Activated effector memory CD4-positive, alpha-beta T cell treated with anti-CD3 and anti-CD28 coated beads, Interleukin-2, amount 50 U/mL, for 16 hours (primary cell): Measurements from ENCODE around the gene LCN10.

ENCODE experiments used
- DNase-seq: peaks from one replicate; pipeline ENCODE4 v3.0.0-alpha.2; 2020

LCN10 gene

DNA sequence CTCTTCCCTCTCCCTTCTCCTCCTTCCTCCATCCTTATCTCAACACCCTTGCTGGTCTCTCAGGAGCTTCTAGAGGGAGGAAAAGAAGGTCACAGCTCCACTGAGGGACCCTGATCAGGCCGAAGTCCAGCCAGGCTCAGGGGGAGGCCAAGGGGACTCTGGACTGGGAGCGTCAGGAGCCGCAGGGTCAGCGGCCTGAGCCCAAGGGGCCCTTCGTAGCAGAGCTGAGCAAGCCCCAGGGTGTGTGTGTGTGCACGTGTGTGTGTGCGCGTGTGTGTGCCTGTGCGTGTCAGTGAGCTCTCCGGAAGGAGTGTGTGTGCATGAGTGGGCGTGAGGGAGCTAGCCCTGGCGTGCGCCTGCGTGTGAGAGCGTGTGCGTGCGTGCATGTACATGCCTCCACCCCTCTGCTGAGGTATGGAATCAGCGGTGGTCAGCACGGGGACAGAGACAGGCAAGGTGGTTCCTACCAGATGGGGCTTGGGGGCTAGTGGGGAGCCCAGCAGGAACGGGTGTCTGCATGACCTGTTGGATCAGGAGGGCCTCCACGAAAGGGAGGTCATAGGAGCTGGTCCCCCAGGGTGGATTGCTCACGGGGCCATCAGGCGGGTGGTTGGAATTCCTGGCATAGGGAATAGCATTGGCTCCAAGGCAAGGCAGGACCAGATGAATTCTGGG is 45.5 kb downstream of the LCN10 start:
- DNase-seq: no peak

DNA sequence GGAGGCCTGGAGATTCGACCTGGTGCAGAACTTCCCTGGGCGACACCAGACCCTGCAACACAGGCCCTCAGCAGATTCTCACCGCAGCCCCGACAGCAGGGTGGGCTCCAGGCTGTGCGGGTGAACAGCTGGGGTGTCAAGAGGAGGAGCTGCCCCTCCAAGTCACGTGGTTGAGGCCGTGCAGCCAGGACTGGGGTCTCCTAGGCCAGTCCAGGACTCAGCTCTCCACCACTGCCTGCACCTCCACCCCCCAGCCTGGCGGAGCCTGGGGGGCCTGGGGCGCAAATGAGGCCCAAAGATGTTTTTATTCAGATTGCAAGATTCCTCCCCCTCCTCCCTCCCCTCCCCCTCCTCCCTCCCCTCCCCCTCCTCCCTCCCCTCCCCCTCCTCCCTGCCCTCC is 46.2 kb downstream of the LCN10 start:
- no peak for DNase-seq

DNA sequence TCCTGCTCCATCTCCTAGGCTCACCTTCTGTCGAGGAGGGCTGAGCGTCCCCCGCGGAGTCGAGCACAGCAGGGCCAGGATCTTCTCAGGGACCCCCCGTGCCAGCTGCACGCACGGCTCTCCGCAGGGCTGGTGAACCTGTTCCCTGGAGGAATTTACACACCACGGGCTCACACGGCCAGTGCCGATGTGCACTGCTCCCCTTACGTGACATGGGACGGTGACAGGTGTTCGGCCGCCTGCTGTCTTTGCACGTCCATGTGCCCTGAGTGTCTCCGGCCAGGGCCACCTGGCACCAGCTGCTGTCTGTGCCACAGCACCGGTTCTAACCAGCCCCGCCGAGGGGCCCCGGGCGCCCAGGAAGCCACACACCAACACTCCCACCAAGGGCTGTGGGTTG is 46.8 kb downstream of the LCN10 start:
- no peak for DNase-seq

DNA sequence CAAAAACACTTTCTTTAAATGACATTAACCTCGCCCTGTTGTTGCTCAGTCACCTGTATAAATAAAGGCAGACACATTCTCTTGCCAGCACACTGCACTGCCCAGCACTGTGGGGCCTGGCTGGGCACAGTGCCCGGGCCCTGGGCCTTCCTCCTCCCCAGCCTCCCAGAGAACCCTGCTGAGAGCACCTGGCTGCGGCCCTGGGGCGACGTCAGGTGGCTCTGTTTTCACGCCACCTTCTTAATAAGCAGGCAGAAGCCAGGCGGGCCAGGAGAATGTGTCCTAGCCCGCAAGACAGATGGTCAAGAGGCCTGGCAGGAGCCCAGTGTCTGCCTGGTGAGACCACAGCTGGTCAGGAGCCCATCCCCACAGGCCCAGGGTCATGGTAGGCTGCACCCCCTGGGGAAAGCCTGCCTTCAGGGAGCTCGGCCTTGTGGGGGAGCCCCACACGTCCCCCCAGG is 47.3 kb downstream of the LCN10 start:
- DNase-seq: no peak

DNA sequence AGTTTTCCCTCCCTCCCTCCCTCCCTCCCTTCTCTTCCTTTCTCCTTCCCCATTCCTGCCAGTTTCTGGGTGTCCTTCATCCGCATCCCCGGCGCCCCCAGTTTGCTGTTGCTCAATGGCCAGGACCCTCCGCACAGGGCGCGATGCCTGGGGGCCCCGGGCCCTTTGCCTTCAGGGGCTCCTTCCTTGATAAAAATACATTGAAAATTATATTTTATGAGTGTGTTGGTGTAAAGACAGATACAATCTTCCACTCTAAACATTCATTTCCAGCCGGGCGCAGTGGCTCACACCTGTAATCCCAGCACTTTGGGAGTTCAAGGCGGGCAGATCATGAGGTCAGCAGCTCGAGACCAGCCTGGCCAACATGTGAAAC is 47.9 kb downstream of the LCN10 start:
- DNase-seq: no peak

DNA sequence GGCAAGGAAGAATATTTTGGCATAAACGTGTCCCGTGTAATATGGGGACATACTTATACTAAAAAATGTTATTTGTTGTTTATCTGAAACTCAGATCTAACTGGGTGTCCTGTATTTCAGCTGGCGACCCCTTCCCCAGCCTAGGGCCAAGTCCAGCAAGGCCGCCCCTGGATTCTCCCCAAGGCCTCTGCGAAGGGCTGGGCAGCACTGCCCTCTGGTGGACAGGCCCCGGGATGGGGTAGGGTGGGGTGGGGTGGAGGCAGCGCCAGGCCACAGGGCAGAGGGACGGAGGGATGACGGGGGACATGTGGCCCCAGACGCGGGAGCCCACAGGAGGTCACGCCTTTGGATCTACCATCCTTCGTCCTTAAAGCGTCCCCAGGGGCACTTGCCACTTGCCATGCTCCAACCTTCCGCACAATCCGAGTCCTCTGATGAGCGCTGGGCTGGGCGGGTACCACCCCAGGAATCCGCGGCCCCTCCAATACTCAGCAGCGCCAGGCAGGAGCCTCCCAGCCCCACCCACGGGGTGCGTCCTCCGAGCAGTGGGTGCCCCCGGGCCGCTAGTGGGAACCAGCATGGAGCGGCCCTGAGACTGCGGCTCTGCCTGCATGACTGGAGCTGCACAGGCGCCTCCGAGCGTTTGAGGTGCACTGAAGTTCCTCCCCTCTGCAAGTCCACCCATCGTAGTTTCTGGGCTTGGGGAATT is 48.4 kb downstream of the LCN10 start:
- no peak for DNase-seq

DNA sequence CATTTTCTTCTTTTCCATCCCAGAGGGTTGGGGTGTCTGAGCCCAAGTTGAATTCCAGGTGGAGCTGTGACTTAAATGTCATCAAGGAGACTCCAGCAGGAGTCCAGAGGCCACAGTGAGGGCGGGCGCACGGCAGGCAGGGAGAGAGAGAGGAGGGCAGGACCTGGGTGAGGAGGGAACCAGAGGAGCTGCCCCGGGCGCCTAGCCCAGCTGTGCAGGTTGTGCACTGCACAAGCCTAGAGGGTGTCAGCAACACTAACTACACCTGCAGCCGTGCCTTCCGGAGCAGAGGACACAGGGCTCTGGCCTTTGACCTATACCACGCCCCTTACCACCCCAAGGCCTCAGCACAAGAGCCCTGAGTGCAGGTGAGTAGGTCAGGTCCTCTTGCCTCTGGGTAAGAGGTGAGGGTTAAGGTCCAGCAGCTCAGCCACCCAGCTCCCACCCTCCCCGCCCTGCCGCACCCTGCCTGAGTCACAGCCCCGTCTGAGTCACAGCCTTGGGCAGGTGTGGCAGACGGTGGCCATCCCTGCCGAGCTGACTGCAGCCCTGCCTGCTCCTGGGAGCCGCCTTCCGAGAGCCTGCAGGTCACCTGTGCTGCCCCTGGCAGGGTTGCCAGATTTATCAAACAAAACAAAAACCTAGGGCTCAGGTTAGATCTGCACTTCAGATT is 49.1 kb downstream of the LCN10 start:
- DNase-seq: no peak

DNA sequence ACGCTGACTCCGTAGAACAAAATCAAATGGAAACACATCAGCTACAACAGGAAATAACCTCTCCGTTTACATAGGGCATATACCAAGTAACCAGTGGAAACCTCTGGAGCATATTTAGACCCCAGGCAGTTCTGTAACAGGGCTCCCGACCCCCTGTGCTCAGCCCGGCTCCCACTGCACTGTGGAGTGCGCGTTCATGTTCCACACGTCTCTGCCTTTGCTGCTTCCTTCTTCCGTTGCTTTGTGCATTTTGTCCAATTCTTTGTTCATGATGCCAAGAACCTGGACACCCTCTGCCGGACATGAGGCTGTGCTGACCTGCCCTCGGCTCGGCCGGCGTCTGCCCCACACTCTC is 49.6 kb downstream of the LCN10 start:
- DNase-seq: no peak

DNA sequence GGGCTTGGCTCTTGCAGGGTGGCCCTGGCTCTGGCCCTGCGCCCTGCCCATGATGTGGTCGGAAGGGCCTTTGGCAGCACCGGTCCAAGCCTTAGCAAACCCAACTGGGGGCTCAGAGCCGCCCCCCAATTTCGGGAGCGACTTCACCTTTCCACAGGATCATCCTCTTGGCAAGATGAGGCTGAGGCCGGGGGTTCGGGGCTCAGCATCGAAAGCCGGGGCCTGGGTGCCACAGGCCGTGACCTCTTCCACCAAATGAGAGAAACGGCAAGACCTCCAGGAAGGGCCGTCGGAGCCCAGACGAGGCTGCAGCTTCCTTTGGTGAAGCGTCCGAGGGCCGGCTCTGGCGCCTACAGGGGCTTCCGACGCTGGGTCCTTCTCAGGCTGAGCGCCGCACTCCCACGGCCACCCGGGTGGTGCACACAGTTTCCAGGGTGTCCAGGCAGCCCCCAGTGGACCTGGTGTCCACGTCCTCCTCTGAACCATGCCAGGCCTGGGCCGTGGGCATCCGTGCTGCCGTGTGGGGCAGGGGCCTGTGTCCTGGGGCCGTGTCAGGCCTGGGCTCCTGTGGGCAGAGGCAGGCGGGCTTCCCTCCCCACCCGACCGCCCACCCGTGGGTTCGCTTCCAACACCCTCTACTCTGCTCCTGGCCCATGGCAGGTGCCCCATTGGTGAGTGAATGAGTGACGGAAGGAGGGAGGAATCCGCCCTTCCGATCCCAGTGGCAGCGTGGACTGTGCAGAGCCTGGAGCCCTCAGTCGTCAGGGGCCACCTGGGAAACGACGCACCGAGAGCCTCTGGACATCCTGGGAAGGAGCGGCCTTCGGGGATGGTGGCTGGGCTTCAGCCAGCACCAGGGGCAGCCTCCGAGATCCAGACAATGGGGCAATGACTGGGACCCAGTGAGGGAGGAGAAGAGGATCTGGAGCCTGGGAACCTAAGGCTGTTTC is 50.3 kb downstream of the LCN10 start:
- DNase-seq: no peak

DNA sequence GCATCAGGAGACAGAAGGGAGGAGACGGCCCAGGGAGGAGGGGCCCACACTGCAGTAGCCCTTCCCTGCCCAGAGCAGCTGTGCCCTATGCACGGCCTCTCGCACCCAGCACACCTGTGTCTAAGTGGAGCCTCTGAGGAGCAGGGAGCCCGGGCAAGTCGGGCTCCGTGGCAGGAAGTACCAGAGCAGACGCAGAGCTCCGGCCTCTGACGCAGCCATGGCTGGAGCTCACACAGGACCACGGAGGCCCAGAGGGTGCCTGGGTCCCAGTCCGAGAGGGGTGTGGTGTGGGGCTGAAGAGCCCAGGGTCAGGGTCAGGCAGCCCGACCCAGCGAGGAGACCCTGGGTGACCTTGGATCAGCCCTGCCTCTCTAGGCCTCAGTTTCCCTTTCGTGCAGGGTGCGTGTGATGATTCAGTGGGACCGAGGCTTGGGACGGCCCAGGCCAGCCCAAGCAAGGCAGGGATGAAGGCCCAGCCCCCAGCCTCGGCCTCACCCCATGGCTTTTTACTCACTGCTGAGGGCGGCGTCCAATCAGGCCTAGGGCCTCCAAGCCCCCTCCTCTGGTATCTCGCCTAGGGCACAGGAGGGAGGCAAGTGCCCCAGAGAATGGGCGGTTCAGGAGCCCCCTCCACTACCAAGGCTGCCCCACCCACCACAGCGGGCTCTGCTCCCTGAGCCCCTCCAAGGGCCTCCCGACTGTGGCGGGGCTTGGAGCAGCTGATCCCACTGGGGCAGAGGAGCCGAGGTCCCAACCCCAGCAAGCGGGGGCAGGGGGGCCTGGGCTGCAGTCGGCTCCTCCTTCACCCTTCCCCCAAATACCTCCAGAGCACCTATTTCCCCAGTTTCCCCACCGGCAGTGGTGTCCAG is 51.2 kb downstream of the LCN10 start:
- no peak for DNase-seq

DNA sequence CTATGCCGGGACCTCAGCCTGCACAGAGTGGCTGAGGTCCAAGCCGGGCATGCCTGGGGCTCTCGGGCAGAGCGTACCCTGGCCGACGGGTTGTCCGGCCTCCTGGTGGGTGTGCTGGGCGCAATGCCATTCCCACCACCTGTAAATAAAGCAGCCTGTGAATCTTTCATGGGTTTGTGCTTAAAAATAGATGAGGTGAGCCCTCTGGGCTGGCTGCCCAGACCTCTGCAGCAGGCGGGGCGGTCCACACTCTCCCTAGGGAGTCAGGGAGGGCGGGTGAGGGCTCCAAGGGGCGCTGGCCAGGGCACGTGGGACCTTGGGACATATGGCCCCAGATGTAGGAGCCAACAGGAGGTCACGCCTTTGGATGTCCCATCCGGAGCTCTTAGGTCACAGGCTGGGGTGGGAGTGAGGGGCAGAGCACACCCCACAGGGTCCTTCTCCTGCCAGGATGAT is 51.9 kb downstream of the LCN10 start:
- no peak for DNase-seq

DNA sequence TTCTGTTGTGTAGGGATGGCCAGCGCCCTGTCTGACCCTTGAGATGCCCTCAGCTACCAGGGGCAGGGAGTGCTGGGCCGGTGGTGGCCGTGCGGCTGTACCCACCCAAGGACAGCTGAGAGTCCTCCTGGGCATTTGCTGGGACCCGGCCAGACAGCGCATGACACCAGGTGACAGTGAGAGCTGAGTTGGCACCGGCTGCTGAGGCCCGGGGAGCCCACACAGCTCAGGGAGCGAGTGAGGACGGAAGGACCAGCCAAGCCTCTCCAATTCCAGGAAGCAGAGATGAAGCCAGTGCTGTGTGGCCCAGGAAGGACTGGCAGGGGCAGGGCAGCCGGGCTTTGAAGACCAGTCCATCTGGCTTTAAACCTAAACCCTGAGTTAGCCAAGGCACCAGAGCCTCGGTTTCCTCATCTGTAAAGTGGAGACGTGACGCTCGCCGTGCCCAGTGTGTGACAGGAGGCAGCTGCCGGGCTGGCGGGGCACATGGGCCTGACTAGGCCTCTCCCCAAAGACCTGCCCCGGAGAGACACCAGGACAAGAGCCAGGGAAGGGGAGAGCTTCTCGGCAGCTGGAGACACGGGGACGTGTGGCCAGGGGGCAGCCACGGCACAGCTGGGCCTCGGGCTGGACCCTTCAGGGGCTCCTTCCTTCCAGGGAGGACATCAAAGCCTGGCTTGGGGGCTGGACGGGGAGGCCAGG is 52.5 kb downstream of the LCN10 start:
- no peak for DNase-seq

DNA sequence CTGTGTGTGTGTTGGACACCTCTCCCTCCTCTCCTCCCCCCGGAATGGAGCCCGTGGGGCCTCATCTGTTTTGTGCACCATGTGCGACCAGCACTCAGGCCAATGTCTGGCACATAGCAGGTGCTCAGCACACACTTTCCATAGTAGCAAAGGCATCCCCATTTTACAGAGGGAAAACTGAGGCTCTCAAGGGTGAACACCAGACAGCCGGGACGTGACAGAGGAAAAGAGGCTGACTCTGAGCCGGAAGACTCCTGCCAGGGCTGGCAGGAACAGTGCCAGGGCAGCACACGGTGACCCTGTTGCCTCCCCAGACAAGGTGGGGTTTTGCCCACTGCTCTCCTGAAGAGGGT is 53.7 kb downstream of the LCN10 start:
- DNase-seq: no peak

DNA sequence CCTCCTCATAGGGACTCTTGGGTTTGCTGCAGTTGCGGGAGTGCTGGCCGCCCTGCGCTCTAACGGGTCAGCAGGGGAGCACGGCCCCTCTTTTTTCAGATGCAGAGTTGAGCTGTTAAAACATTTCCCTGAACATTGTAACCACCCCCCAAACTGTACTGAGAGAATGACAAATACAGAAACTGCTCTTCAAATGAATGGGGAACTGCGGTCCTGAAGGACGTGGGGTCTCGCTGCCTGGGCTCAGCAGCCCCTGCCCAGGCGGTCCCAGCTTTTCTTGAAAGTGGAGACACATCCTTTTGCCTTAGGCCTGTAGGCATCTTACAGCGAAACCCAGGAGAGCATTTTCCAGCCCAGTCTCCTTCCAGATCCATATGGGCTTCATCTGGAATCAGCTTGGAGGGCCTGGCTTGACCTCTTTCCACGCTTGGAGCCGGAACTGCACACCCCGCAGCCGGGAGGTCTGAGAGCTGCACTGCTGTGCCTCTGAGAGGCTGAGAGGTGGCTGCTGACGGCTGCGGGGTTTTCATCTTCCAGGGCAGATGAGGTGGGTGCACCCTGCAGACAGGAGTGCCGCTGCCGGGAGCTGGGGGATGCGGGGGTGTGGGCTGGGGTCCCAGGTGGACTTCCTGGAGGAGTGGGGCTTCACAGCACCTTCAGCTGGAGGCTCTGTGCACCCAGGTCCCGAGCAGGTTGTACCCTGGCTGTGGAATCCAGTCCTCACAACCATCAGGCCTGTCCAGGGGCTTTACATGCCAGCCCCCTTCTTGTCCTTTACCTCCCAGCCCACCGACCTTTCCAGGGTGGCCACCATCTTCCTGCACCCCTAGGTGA is 54.2 kb downstream of the LCN10 start:
- DNase-seq: no peak
